Measurements from ENCODE around the gene CDRT4.

DNA sequence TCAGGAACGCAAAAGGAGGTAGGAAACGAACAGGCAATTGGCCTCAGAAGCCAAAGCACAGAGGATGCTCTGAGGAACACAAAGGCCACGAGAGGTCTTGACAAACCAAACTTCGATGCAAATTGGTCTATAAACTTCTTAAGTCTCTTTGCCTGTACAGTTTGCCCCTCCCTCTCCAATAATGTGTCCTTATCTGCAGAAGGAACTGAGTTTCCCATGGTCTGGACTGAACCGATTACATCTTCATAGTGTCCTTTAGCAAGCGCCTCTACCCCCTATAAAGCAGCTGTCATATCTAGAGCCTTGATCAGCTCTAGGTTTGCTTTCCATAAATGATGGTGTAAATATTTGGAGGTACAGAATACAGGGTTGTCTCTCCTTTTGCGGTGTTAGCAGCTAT is 3.1 kb upstream of the CDRT4 start:
- no peak for TF ChIP-seq TCF7 (IDR thresholded peaks at IDR 0.05; ENCODE audit: borderline replicate concordance)
- TF ChIP-seq, protein P1, sequence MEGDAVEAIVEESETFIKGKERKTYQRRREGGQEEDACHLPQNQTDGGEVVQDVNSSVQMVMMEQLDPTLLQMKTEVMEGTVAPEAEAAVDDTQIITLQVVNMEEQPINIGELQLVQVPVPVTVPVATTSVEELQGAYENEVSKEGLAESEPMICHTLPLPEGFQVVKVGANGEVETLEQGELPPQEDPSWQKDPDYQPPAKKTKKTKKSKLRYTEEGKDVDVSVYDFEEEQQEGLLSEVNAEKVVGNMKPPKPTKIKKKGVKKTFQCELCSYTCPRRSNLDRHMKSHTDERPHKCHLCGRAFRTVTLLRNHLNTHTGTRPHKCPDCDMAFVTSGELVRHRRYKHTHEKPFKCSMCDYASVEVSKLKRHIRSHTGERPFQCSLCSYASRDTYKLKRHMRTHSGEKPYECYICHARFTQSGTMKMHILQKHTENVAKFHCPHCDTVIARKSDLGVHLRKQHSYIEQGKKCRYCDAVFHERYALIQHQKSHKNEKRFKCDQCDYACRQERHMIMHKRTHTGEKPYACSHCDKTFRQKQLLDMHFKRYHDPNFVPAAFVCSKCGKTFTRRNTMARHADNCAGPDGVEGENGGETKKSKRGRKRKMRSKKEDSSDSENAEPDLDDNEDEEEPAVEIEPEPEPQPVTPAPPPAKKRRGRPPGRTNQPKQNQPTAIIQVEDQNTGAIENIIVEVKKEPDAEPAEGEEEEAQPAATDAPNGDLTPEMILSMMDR (IDR thresholded peaks at IDR 0.05 in 2 of 3, conservative IDR thresholded peaks at IDR 0.05 in 1 of 3; ENCODE audit: control insufficient read depth in 2 of 3, extremely low read depth in 1 of 3, insufficient read depth in 1 of 3, low read depth in 3 of 3, low read length in 3 of 3), result no peak
- TF ChIP-seq EP300 (IDR thresholded peaks at IDR 0.05; ENCODE audit: borderline replicate concordance in 1 of 2, control insufficient read depth in 1 of 2, low read depth in 2 of 2, low read length in 2 of 2), result no peak
- TF ChIP-seq RAD21 (IDR thresholded peaks at IDR 0.05; ENCODE audit: insufficient read depth, low read depth, low read length), result no peak
- no peak for TF ChIP-seq NFYA (IDR thresholded peaks at IDR 0.05; ENCODE audit: borderline replicate concordance, low read depth, low read length)
- TF ChIP-seq, protein P2, sequence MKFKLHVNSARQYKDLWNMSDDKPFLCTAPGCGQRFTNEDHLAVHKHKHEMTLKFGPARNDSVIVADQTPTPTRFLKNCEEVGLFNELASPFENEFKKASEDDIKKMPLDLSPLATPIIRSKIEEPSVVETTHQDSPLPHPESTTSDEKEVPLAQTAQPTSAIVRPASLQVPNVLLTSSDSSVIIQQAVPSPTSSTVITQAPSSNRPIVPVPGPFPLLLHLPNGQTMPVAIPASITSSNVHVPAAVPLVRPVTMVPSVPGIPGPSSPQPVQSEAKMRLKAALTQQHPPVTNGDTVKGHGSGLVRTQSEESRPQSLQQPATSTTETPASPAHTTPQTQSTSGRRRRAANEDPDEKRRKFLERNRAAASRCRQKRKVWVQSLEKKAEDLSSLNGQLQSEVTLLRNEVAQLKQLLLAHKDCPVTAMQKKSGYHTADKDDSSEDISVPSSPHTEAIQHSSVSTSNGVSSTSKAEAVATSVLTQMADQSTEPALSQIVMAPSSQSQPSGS (IDR thresholded peaks at IDR 0.05; ENCODE audit: low read length), result no peak
- TF ChIP-seq SPI1 (IDR thresholded peaks at IDR 0.05; ENCODE audit: borderline replicate concordance, insufficient read depth, low read depth, low read length), result no peak
- no peak for TF ChIP-seq MXI1 (IDR thresholded peaks at IDR 0.05; ENCODE audit: low read depth, low read length)
